Activated CD8-positive, alpha-beta T cell treated with anti-CD3 and anti-CD28 coated beads for 36 hours (primary cell): ENCODE results near the gene PROSER2. TPM values are rescaled to one million over a fixed set of nuclear protein-coding genes. Genes with fewer than 3 reads are reported as not detected.

ENCODE experiments used
- ATAC-seq: fragments of 200-7000 bp; cut with Tn5 transposase; one replicate; pipeline ENCODE4 v1.10.0; 2021; ENCODE audit warnings: mild to moderate bottlenecking, moderate library complexity
- CTCF ChIA-PET: fragments of 350-600 bp; sonication (Branson Sonifier 250); formaldehyde crosslinking; loops from one replicate; lab custom pipeline; 2021; ENCODE audit warnings: antibody characterized with exemption; lab: Charles Lee
- POLR2A ChIA-PET: fragments of 350-600 bp; sonication (Branson Sonifier 250); formaldehyde crosslinking; loops from one replicate; lab custom pipeline; 2021; ENCODE audit warnings: antibody characterized with exemption; lab: Charles Lee
- DNase-seq: peaks from one replicate; pipeline ENCODE4 v3.0.0-alpha.2; 2020
- H3K27ac Mint-ChIP-seq: one replicate; pipeline ENCODE4 v1.8.0; 2021; ENCODE audit warnings: mild to moderate bottlenecking, mixed read lengths
- H3K27me3 Mint-ChIP-seq: one replicate; pipeline ENCODE4 v1.8.0; 2021; ENCODE audit warnings: mixed read lengths
- H3K36me3 Mint-ChIP-seq: one replicate; pipeline ENCODE4 v1.8.0; 2021; ENCODE audit warnings: low read depth, mixed read lengths
- H3K4me1 Mint-ChIP-seq: one replicate; pipeline ENCODE4 v1.8.0; 2021; ENCODE audit warnings: low read depth, mixed read lengths
- H3K4me3 Mint-ChIP-seq: one replicate; pipeline ENCODE4 v1.8.0; 2021; ENCODE audit warnings: mild to moderate bottlenecking, moderate library complexity, mixed read lengths
- H3K9me3 Mint-ChIP-seq: one replicate; pipeline ENCODE4 v1.8.0; 2021; ENCODE audit warnings: mixed read lengths
- intact Hi-C: fragments of 100-400 bp; cut with micrococcal nuclease; formaldehyde crosslinking; loops from one replicate; pipeline ENCODE4 v1.10.0; 2022
- total RNA-seq, 2 experiments: library from RNA; stranded (reverse); gene quantifications; one replicate each; pipeline ENCODE4 v1.2.3, GENCODE V29; 2021
- TF ChIP-seq, protein P1 (sequence below): fragments of 200-600 bp; IDR thresholded peaks from one replicate; pipeline ENCODE4 v1.8.0; 2022; ENCODE audit warnings: antibody characterized with exemption, mild to moderate bottlenecking

Gene PROSER2
- total RNA-seq, 2 experiments from 2014 or later, result 1.1 to 1.7 TPM

DNA sequence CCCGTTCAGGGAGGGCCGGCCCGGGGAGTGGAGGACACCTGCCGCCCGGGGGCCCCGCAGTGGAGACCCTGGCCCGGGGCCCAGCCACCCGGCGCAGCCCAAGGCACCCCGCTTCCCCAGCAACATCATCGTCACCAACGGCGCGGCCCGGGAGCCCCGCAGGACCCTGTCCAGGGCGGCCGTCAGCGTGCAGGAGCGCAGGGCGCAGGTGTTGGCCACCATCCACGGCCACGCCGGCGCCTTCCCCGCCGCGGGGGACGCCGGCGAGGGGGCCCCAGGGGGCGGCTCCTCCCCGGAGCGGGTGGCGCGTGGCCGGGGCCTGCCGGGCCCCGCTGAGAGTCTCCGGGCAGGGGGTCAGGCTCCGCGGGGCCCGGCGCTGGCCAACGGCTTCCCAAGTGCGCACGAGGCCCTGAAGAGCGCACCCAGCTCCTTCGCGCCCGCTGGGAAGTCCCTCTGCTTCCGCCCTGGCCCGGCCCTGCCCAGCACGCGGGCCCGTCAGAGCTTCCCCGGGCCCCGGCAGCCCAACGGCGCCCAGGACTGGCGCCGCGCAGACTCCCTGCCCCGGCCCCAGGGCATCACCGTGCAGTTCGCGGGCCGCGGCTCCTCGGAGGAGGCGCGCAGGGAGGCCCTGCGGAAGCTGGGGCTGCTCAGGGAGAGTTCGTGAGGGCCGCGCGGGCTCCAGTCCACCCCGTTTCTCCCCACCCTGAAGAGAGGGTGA, 46.7 kb downstream of the PROSER2 start:
- peaks cover 5% of the 10 kb centered on the region for H3K27me3 Mint-ChIP-seq
- no peak for ATAC-seq

DNA sequence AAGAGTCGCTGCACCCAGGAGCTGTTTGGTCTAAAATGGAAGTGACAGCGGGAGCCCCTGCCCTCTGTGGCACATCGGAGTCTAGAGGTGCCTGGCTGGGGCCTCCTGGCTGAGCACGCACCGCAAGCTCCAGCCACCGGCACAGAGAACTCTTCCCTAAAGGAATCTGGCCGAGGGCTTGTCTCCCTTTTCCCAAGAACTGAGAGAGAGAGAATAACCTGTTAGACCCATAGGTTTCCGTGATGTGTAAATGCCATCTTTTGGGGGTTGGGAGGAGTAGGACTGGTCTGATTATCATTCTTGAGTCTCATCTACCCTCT, 47.3 kb downstream of the PROSER2 start:
- ChIA-PET POLR2A (no interaction called here), CTCF (no interaction called here)
- Mint-ChIP-seq H3K36me3 (no peaks in the 10 kb centered on the region), H3K4me1 (peaks cover 24% of the 10 kb centered on the region), H3K4me3 (no peak overlapping the region), H3K27me3 (peaks cover 5% of the 10 kb centered on the region), H3K9me3 (no peaks in the 10 kb centered on the region), H3K27ac (no peak overlapping the region)
- intact Hi-C loops, result no loop called here
- ATAC-seq (no peak), DNase-seq (no peak)
- TF ChIP-seq, protein P1, sequence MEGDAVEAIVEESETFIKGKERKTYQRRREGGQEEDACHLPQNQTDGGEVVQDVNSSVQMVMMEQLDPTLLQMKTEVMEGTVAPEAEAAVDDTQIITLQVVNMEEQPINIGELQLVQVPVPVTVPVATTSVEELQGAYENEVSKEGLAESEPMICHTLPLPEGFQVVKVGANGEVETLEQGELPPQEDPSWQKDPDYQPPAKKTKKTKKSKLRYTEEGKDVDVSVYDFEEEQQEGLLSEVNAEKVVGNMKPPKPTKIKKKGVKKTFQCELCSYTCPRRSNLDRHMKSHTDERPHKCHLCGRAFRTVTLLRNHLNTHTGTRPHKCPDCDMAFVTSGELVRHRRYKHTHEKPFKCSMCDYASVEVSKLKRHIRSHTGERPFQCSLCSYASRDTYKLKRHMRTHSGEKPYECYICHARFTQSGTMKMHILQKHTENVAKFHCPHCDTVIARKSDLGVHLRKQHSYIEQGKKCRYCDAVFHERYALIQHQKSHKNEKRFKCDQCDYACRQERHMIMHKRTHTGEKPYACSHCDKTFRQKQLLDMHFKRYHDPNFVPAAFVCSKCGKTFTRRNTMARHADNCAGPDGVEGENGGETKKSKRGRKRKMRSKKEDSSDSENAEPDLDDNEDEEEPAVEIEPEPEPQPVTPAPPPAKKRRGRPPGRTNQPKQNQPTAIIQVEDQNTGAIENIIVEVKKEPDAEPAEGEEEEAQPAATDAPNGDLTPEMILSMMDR, result no peak

More for the DNA sequence above, 46.7 kb downstream of the PROSER2 start:
- intact Hi-C loops, result no loop called here
- DNase-seq, result no peak
- TF ChIP-seq, protein P1, result no peak
- H3K36me3 Mint-ChIP-seq, result no peaks in the 10 kb centered on the region
- ChIA-PET CTCF (no interaction called here), POLR2A (interaction anchor here (0.5 kb wide), 1 partner anchor 14 kb away, joined by 3 read pairs; no protein-coding TSS in a partner anchor)
- H3K4me3 Mint-ChIP-seq, result no peak overlapping the region
- H3K27ac Mint-ChIP-seq, result no peak overlapping the region
- H3K4me1 Mint-ChIP-seq, result peaks cover 20% of the 10 kb centered on the region
- H3K9me3 Mint-ChIP-seq, result no peaks in the 10 kb centered on the region

DNA sequence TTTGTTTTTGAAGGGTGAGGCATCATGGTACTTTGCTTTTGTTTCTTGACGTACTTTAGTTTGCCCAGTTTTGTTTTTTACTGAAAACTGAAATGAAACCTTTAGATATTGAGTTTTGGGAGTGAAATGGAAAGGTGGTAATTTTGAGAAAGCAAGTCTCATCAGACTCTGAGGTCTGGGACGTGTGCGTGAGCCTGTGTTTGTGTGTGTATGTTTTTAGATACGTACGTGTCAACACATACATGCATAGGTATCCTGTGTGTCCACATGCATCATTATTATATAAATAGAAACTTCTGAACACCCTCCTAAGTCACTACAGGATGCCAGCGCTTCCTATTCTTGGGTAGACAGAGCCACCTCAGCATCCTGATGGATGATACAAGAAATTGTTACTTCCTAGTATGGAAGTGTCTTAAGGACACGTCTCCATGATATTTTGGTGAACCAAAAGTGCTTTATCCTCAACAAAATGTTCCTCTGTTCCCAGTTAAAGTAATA, 47.8 kb downstream of the PROSER2 start:
- H3K36me3 Mint-ChIP-seq, result no peaks in the 10 kb centered on the region
- DNase-seq (no peak), ATAC-seq (no peak)
- CTCF ChIA-PET, result no interaction called here
- TF ChIP-seq, protein P1, result no peak
- intact Hi-C loops, result no loop called here
- H3K27me3 Mint-ChIP-seq, result peaks cover 5% of the 10 kb centered on the region
- H3K4me1 Mint-ChIP-seq, result peaks cover 24% of the 10 kb centered on the region
- POLR2A ChIA-PET, result no interaction called here
- no peak overlapping the region for H3K4me3 Mint-ChIP-seq
- no peak overlapping the region for H3K27ac Mint-ChIP-seq
- H3K9me3 Mint-ChIP-seq, result no peaks in the 10 kb centered on the region

DNA sequence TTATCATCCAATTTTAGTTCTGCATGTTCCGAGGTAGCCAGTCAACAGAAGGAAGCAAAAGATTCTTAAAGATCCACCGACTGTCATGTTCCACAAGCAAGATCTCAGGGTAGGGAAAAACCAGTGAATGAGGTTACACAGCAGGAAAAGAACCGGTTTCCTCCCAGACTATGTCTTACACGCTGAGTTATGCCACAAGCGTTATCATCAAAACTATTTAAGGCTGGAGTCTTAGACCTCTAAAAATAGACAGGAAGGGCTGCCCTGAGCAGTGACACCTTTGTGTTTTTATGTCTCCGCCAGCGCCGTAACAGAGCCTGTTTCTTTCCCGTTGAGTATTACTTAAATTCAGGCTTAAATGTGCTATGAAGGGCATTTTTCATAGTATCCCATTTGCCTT, 48.3 kb downstream of the PROSER2 start:
- Mint-ChIP-seq H3K9me3 (no peaks in the 10 kb centered on the region), H3K4me1 (peaks cover 24% of the 10 kb centered on the region), H3K4me3 (no peak overlapping the region), H3K36me3 (no peaks in the 10 kb centered on the region), H3K27me3 (peaks cover 3% of the 10 kb centered on the region), H3K27ac (no peak overlapping the region)
- CTCF ChIA-PET, result interaction anchor here (0.5 to 0.8 kb wide), 2 partner anchors 11 to 91 kb away, joined by 3 read pairs; no protein-coding TSS in a partner anchor
- ATAC-seq (no peak), DNase-seq (no peak)
- intact Hi-C loops, result no loop called here
- POLR2A ChIA-PET, result no interaction called here
- TF ChIP-seq, protein P1, result no peak
